Measurements from ENCODE around the gene USP14.
"Not testable (repeated sequence)": the region's sequence is repeated elsewhere in the genome, so short reads cannot be mapped to it uniquely, and the experiment has no call there.

DNA sequence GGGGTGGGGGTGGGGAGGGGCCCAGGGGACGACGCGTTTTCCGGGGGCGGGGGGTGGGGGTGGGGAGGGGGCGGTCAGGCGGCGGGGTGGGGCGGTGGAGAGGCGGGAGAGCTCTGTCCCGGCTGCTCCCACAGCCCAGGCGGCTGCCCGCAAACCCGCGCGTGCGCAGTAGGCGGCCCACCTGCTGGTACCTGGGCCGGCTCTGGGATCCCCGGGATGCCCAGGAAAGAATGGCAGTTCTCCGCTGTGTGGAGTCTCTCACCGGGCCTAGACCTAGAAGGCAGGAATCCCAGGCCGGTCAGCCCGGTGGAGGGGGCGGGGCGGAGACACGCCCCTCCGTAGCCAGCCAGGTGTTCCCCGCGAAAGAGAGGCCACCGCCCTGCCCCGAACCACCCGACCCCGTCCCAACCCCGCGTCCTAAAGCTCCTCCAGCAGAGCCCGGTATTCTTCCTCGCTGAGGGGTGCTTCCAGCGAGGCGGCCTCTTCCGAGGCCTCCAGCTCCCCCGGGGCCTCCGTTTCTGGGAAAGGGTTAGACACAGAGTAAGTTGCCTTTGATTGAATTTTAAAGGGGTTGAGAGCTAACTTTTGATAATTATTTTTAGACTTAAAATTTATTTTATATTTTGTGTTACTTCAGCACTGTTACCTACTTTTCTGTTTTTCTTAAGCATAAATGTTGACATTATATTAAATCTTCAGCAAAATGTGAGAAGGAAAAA is 46.2 kb upstream of the USP14 start:
- TF ChIP-seq CTCF (IDR thresholded peaks at IDR 0.05; ENCODE audit: low read depth, low read length, poor library complexity, severe bottlenecking); EZH2phosphoT487 (IDR thresholded peaks at IDR 0.05; ENCODE audit: borderline replicate concordance, low read length): not testable (repeated sequence)

Data from DOHH2 (cell line).